HG03432 (cell line): ENCODE results near the gene BEND6.
"Not testable (repeated sequence)": the region's sequence is repeated elsewhere in the genome, so short reads cannot be mapped to it uniquely, and the experiment has no call there.

Experiments
- ATAC-seq: cut with Tn5 transposase; IDR thresholded peaks from one replicate; pipeline ENCODE4 v1.9.1; 2021; ENCODE audit warnings: mild to moderate bottlenecking, moderate library complexity; ENCODE audit not compliant: unreplicated experiment

The BEND6 gene

GRCh38 chr6:56977192-56977591 lies 22.3 kb downstream of the BEND6 start:
- ATAC-seq: no peak

- ATAC-seq: no peak
These were observed 23.6 kb downstream of the BEND6 start for GRCh38 chr6:56978530-56978929.

- ATAC-seq: no peak
These were observed 29.5 kb downstream of the BEND6 start for GRCh38 chr6:56984361-56984760.

- ATAC-seq: no peak
These were observed 30.0 kb downstream of the BEND6 start for GRCh38 chr6:56984884-56985283.

GRCh38 chr6:56986611-56987010 lies 31.7 kb downstream of the BEND6 start:
- no peak for ATAC-seq

GRCh38 chr6:56988145-56988544 lies 33.2 kb downstream of the BEND6 start:
- no peak for ATAC-seq

GRCh38 chr6:56992036-56992435 lies 37.1 kb downstream of the BEND6 start:
- ATAC-seq: peak; percentile 45

- no peak for ATAC-seq
These were observed 37.8 kb downstream of the BEND6 start for GRCh38 chr6:56992703-56993102.

- no peak for ATAC-seq
These were observed 40.5 kb downstream of the BEND6 start for GRCh38 chr6:56995347-56995902.

GRCh38 chr6:56996401-56996800 lies 41.5 kb downstream of the BEND6 start:
- no peak for ATAC-seq

- no peak for ATAC-seq
These were observed 44.1 kb downstream of the BEND6 start for GRCh38 chr6:56999049-56999448.

- ATAC-seq: not testable (repeated sequence)
These were observed 44.8 kb downstream of the BEND6 start for GRCh38 chr6:56999748-57000147.

- ATAC-seq: no peak
These were observed 47.3 kb downstream of the BEND6 start for GRCh38 chr6:57002197-57002596.

GRCh38 chr6:57004292-57004691 lies 49.4 kb downstream of the BEND6 start:
- ATAC-seq: no peak

GRCh38 chr6:57006101-57006500 lies 51.2 kb downstream of the BEND6 start:
- no peak for ATAC-seq

GRCh38 chr6:57008069-57008468 lies 53.2 kb downstream of the BEND6 start:
- ATAC-seq: not testable (repeated sequence)

GRCh38 chr6:57013521-57013926 lies 58.6 kb downstream of the BEND6 start:
- no peak for ATAC-seq

GRCh38 chr6:57017069-57017468 lies 62.2 kb downstream of the BEND6 start:
- ATAC-seq: no peak

GRCh38 chr6:57017841-57018240 lies 62.9 kb downstream of the BEND6 start:
- ATAC-seq: no peak

- no peak for ATAC-seq
These were observed 64.5 kb downstream of the BEND6 start for GRCh38 chr6:57019434-57019833.

- ATAC-seq: peak; percentile 93
These were observed 66.3 kb downstream of the BEND6 start for GRCh38 chr6:57021086-57021720.

GRCh38 chr6:57024321-57024720 lies 69.4 kb downstream of the BEND6 start:
- ATAC-seq: no peak

- no peak for ATAC-seq
These were observed 69.9 kb downstream of the BEND6 start for GRCh38 chr6:57024775-57025174.
